CD1c-positive myeloid dendritic cell (primary cell): ENCODE results near the gene GTPBP3.

ENCODE experiments used
- DNase-seq: peaks from one replicate; pipeline ENCODE4 v3.0.0-alpha.2; 2016; ENCODE audit errors: extremely low spot score

GTPBP3 gene

DNA sequence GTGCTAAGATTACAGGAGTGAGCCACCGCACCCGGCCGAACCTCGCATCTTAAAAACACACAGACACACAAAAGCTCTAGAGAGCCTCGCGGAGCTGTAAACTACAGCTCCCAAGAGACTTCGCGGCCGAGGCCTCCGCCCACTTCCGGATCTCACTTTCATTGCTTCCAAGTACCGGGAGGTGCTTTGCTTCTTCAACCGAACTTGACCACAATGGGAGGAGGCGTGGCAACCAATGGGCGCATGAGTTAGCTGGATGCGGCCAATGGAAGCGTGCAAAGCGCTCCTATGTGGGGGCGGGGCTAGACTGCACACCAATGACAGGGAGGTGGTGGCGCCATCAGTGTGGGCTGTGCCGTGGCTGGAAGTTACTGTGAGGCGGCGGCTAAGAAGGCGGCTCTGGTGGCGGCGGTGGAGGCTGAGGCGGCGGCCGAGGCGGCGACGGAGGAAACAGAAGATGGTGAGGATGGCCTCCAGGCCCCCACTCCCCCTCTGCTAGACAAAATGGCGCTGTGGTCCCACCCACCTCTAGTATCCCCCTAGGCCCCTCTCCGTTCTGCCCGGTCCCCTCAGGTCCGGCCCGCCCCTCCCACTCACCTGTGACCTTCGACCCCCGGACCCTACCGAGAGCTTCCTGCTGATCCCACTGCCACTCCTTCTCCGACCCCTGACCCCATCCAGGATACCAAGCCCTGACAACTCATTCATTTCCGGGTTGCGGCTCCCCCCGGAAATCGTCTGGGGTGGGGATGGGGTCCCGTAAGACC lies 28.0 kb upstream of the GTPBP3 start, which contains the start of gene DDA1:
TSS of gene DDA1 (plus strand) at position 366 of the 767 bp plus-strand sequence. CDS start at position 458, 92 bp downstream.
- peak; percentile 100 for DNase-seq

DNA sequence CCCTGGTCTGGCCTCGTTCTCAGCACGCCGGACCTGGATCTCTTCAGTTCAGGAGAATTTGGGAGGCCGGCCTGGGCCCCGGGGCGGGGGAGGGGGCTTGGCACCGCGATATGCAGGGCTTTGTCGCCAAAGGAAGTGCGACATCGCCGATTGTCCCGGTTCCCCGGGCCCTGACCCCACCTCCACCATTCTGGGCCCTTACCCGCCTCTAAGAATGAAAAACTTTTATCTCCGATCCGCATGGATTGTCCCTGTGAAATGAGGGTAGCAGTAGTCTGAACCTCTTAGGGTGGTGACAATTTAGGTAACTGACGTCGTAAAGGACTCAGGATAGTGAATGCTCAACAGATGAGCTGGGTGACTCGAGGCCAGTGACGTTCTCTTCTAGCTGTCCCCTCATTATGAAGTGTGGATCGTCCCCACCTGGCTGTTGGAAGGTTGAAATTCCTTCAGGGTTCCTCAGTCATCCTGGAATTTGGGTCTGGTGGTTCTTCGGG lies 27.3 kb upstream of the GTPBP3 start:
- DNase-seq: no peak

DNA sequence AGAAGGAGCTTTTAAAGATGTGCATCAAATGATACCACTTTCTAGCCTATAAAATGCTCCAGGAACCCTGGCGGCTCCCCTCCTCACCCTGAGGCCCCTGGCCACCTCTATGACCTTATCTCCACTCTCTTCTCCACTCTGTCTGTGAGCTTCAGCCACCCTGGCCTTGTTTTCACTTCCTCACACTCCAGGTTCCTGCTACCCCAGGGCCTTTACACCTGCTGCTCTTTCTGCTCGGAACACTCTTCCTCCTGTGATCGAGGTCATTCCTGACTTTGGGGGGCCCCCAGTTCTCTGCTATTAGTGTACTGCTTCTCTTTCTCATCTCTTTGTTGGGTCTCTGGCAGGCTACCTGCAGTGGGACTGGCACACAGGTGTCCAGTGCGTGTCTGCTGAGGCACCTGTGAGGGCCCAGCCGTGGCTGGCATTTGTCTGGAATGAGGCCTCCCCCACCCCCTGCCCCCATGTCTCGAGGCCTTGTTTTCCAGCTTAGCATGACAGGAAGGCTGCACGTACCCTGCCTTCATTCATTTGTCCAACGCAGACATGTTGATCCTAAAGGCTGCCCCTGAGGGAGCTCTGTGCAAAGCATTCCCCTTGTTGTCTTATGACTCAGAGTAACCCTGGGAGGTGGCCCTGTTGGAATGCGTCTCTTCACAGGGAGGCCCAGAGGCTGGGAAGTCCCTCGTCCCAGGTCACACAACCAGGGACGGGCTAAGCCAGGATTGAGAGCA lies 25.7 kb upstream of the GTPBP3 start:
- no peak for DNase-seq

DNA sequence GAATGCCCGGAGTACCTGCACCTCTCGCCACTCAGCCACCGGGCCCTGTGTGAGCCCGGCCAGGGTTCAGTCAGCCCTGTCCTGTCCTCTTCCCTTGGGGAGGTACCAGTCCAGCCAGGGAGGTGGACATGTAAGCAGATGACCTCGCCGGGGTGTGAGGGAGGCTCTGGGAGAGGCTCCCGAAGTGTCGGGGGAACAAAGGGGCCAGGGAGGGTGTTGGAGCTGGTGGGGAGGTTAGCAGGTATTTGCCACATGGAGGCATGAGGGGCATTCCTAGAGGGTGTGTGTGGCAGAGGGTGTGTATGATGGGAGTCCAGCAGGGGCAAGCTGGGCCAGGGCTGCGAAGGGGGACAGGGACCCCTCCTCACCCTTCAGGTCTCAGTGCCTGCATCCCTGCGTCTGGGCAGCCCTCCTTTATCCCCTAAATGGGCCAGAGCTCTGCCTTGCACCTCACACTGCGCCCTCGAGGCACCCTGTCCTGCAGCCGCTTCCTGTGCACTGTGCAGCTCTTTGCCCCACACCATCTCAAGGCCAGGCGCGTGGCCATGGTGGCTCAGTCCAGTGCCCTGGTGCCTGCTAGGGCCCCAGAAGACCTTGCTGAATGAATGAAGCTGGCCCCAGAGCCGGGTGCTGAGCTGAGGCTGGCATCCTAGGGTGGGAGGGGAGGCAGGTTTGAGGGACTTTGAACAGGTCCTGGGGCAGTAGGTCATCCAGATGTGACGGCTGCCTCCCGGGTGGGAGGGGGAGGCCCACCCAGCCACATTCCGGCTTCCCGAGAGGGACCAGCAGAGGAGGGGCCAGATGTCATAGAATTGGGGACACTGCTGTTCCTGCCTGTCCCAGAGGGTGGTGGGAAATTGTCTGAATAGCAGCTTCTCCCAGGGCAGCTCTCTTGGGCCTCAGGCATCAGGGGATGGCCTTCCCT lies 24.9 kb upstream of the GTPBP3 start:
- no peak for DNase-seq

DNA sequence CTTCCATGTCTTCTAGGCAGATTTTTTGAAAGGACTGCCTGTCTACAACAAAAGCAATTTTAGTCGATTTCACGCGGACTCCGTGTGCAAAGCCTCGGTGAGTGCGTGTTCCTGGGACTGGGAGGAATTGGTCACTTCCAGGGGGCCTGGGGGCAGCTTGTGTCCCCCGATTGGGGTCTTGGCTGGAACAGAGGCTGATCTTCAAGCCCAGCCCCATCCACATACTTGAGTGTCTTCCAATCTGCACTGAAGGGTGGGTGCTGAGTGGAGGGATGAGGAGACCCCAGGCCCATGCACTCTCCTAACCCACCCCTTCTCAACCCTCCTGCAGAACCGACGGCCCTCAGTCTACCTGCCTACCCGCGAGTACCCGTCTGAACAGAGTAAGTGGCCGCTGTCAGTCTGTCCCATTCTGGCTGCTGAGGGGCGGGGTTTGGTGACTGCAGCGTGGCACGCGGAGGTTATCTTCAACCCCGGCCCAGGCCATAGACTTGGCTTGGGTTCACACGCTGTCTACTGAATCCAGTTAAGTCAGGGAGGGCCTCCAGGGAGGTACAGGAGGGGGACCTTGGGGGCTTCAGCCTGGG lies 23.3 kb upstream of the GTPBP3 start:
- DNase-seq: no peak

DNA sequence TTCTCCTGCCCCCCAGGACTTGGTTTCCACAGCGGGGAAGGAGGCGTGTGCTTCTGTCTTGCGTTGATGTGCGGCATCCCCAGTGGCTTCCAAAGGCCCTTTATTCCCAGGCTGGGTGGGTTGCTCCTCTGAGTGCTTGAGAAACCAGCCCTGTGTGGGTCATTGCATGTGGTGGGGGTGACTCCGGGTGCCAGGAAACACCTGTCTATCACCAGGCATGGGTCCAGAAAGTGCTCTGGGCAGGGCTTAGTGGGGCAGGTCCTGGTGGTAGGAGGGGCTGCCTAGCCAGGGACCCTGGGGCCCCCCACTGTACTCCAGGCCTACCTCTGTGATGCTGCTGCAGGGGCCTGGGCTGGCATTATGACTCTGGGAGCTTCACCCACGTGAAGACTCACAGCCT lies 18.4 kb upstream of the GTPBP3 start:
- no peak for DNase-seq

DNA sequence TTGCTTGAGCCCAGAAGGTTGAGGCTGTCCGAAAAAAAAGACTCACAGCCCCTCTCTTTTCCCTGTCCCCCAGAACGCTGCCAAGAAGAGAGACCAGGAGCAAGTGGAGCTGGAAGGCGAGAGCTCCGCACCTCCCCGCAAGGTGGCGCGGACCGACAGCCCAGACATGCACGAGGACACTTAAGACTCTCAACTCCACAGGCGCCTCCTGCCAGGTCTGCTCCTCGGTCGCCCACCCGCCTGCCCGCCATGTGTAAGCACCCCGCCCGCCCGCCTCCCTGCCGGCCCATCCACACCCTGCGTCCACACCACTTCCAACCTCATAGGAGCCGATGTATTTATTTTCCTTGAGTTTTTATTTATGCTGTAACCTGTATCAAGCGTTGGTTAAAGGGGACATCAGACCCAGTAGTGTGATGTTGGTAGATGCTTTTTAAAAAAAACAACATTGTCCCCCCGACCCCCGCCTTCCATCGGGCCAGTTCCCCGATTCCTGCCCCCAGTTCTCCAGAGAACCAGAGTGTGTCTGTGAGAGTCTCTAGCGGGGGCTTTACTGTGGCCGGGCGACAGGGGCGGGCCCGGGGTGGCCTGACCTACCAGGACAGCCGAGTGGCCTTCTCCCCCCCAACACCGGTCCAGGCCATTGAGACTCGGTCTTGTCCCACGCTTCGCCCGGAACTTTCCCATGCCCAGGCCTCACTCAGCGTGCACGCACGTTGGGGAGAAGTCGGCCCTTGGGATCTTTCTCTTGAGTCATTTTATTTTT lies 17.7 kb upstream of the GTPBP3 start:
- DNase-seq: no peak

DNA sequence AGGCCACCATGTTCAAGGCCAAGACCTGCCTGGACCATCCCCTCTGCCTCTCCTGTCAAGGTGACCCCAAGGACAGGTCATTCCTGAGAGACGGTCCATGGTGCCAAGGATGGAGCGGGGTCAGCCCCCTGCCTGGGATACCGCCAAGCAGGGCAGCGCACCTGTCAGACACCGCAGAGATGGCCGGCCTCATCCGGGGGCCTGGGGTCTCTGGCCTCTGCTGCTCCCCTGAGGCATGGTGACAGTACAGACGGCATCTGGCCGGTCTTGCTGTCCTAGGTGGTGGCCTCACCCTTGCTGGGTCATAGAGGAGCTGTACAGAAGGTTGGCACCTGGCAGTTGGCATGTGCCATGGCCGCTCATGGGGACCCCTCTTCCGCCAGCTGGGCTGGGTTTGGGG lies 16.9 kb upstream of the GTPBP3 start:
- DNase-seq: no peak

DNA sequence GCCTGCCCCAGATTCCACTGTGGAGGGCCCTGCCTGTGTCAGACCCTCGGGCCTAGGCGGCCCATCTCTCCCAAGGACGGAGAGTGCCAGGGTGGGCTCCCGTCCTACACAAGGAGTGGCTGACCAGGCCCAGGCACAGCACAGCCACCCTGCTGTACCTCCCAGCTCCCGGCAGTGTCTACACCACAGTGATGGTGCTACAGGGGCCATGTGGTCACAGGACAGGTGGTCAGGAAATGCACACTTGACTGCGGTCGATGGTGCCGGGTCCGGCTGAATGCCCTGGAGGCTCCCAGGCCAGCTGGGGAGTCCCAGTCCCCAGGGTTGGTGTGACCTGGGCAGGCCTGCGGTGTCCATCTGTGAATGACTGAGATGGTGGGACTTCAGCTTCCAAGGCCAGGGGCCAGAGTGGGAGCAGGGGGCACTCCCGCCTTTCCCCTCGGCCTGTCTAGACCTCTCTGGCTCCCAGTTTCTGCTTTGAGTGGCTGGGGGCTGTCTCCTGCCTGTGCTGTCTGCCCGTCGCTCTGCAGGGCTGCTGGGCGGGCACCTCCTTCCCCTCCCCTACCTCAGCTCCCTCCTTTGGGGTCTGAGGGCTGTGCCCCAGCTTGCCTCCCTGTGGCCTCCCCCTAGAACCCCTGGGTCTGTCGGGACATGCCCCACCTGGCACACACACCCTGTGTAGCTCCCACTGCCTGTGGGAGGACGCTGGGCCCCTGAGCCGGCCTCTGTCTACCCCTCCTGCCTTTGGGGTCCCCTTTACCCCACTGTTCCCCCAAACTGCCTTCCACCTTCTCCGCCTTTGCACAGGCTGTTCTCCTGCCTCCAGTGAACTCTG lies 15.5 kb upstream of the GTPBP3 start:
- DNase-seq: no peak

DNA sequence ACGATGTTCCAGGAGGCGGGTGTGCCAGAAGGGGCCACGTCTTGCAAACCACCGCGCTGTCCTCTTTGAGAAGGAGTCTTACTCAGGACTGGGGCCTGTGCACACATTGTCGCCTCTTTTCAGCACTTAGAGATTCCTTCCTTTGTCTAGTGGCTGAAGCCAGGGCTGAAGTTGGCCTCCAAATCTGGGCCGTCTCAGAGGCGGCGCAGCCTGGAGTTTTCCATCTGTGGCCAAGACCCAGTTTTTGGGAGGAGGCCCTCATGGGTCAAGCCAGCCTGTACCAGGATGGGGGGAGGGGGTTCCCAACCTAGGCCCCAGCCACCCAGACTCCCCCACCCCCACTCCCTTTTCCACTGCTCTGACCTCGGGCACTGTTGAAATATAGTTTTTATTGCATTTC lies 14.5 kb upstream of the GTPBP3 start:
- DNase-seq: no peak

DNA sequence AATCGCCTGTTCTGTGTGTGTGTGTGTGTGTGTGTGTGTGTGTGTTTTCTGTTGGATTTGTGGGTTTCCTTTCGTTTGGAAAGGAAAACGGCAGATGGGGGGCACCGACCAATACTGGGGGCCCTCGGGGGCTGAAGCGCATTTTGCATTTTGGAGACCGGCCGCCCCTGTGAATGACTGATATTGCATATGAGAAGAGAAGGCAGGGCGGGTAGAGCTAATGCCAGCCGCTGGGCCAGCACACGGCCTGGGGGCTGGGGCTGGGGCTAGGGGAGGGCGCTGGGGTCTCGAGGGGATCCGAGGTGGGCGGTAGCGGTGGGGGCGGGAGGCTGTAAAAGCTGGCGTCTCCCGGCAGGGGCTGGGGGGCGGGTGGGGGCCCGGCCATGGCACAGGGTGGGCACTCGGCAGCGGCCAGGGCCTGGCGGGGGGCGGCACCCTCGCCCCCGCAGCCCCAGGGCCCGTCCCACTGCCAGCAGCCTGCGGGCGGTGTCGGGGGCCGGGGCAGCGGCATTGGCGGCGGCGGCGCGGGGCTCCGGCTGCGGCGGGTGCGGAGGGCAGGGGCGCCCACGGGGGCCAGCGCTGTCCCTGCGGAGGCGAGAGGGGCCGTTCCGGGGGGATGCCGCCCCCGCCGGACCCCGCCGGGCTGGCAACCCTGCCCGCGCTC lies 13.9 kb upstream of the GTPBP3 start:
- no peak for DNase-seq

DNA sequence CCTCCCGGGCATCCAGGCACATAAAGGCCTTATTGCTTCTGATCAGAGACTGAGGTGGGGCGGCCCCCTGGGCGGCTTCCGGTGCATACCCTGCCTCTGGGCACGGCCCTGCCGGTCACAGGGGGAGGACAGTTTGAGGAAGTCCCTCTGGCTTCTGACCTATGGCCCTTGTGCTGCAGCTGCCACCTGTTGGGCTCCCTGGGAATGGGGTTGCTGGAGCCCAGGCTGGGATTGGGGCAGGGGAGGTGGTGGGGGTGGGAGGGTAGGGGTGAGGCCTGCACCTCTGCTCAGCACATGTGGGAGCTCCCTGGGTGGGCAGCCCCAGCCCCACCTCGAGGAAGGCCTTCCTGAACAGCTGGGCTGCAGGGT lies 13.4 kb upstream of the GTPBP3 start:
- DNase-seq: no peak

DNA sequence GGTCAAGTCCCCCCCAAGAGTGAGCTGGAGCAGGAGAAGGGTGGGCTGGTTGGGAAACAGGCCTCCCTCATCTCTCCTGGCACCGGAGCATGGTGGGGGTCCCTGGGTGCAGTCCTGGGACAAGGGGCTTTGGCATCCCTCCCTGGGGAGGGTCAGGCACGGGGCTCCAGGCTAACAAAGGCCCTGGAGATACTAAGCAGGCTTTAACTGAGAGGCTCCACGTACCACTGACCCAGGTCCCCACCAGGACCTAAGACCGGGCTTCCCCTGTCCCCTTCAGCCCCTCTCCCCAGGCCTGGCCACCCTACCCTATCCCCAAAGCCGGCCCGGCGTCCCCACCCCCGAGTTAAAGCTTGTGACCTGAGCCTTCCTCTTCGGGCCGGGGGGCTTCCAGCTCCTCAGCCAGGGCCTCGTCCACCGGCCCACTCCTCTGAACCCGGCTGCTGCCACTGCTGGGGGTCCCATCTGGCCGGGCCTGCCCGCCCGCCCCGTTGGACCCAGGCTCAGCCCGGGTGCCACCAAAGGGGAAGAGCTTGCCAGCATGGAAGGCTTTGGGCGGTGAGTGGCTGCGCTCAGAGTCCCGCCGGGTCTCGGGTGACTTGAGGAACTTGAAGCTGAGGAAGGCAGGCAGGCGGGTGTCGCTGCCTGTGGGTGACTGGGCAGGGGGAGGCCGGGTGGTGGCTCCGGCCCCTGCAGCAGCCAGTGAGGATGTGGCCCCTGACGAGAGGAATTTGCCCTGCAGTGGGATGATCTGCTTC lies 12.8 kb upstream of the GTPBP3 start:
- no peak for DNase-seq

DNA sequence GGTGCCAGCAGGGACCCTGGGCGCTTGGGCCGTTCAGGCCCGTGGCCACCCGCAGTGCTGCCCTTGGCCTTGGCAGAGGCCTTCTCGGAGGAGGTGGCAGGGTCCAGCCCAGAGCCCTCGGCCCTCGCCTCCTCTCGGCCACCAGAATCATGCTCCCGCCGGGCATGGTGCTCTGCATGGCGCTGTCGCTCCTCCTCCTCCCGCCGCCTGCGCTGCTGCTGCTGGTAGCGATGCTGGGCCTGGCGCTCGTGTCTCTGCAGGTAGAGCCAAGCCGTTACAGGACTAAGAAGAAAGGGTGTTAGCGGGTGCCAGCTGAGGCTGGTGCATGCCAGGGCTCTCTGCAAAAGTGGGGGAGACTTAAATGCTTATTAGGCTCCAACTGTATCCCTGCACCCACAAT lies 12.2 kb upstream of the GTPBP3 start:
- no peak for DNase-seq

DNA sequence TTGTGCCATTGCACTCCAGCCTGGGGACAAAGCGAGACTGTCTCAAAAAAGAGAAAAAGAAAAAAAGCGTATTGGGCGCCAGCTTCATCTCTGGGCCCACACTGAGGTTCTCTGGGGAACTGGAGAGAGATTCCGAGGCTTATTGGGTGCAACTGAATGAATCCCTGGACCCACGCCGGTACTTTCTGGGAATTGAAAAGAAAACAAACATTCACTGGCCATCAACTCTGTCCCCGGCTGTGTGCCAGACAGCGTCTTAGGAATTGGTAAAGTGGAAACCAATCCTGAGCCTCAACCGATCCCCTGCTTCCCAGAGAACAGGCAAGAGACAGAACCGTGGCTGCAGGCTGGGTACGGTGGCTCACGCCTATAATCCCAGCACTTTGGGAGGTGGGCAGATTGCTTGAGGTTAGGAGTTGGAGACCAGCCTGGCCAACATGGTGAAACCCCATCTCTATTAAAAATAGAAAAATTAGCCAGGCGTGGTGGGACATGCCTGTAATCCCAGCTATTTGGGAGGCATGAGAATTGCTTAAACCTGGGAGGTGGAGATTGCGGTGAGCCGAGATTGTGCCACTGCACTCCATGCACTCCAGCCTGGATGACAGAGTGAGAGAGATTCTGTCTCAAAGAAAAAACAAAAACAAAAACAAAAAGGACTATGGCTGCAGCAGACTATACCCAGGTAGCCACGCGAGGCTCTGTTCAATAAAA lies 11.3 kb upstream of the GTPBP3 start:
- DNase-seq: no peak

DNA sequence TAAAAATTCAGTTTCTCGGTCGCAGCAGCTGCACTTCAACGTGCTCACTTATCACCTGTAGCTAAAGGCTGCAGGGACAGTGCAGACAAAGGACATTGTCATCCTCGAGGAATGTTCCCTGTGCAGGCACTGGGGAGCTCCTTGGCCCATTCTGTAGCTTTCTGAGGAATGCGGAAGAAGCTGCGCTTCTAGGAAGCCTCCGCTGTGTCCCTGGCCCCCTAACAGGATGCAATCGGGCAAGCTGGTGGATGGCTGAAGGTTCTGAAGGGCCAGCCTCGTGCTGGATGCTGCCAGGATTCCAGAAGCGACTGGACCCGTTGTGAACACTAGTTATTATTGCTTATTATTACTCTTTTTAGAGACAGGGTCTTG lies 10.8 kb upstream of the GTPBP3 start:
- DNase-seq: no peak

DNA sequence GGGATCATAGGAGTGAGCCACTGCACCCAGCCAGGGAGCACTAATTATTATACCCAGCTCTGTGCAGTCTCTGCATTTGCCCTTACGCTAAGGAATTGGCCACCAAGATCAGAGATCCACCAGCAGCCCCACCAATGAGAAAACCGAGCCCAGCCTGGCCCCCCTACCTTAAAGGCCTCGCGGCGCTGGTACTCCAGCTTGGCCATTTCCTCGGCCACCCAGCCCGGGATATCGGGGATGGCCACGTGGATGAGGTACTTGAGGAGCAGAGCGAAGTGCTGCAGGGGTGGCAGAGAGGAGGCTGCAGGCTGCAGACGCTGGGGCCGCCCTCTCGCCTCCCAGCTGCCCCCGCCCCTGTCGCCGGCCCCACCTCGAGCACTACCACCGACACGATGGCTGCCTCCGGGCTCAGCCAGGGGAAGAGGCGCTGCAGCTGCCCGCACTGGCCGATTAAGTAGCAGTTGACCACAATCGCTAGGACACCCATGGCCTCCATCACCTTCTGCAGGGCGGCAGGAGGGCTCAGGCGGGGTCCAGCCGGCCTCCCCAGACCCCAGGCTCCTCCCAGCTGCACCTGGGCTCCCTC lies 10.2 kb upstream of the GTPBP3 start:
- no peak for DNase-seq
